Effector memory CD8-positive, alpha-beta T cell (primary cell): ENCODE results near the gene ZDHHC18.
A peak's percentile ranks its signal among the peaks of the same experiment; 100 is the strongest.

Source experiments
- ATAC-seq: fragments of 150-1000 bp; cut with Tn5 transposase; replicated peaks from 2 replicates; pipeline ENCODE4 v1.10.0; 2021; ENCODE audit warnings: mild to moderate bottlenecking, moderate library complexity
- DNase-seq, 3 experiments: peaks; one replicate each; pipeline ENCODE4 v3.0.0; 2021
- H3K27ac Mint-ChIP-seq, 2 donors: one replicate each; pipeline ENCODE4 v1.8.0; 2022; ENCODE audit warnings: mild to moderate bottlenecking in 2 of 2, mixed read lengths in 2 of 2, moderate library complexity in 2 of 2
- H3K27me3 Mint-ChIP-seq, 2 donors: one replicate each; pipeline ENCODE4 v1.8.0; 2022; ENCODE audit warnings: mixed read lengths in 2 of 2
- H3K36me3 Mint-ChIP-seq: one replicate; pipeline ENCODE4 v1.8.0; 2022; ENCODE audit warnings: mild to moderate bottlenecking, moderate library complexity, mixed read lengths; ENCODE audit not compliant: insufficient read depth
- H3K4me1 Mint-ChIP-seq, 2 donors: one replicate each; pipeline ENCODE4 v1.8.0; 2022; ENCODE audit warnings: low read depth in 2 of 2, mixed read lengths in 2 of 2
- H3K4me3 Mint-ChIP-seq, 2 donors: one replicate each; pipeline ENCODE4 v1.8.0; 2022; ENCODE audit warnings: mild to moderate bottlenecking in 2 of 2, mixed read lengths in 2 of 2, moderate library complexity in 2 of 2
- H3K9me3 Mint-ChIP-seq, 2 donors: one replicate each; pipeline ENCODE4 v1.8.0; 2022; ENCODE audit warnings: mixed read lengths in 2 of 2

Gene ZDHHC18

GRCh38 chr1:26890467-26890796 is 63.9 kb downstream of the ZDHHC18 start:
- peak overlapping the region; percentile 96 to 98 for H3K27ac Mint-ChIP-seq
- no peaks in the 10 kb centered on the region for H3K27me3 Mint-ChIP-seq
- no peaks in the 10 kb centered on the region for H3K9me3 Mint-ChIP-seq
- DNase-seq, result no peak
- peak; percentile 47 for ATAC-seq
- H3K4me3 Mint-ChIP-seq, result peak overlapping the region; percentile 93 to 98
- peaks cover 23 to 27% of the 10 kb centered on the region in 2 donors for H3K4me1 Mint-ChIP-seq
- peaks cover 83% of the 10 kb centered on the region for H3K36me3 Mint-ChIP-seq

- no peak for DNase-seq
- no peak for ATAC-seq
- Mint-ChIP-seq H3K4me3 (no peak overlapping the region), H3K4me1 (peaks cover 20 to 21% of the 10 kb centered on the region in 2 donors), H3K9me3 (no peaks in the 10 kb centered on the region), H3K36me3 (peaks cover 85% of the 10 kb centered on the region), H3K27me3 (no peaks in the 10 kb centered on the region), H3K27ac (peak overlapping the region in 1 of 2 donors; percentile 39)
Measured at GRCh38 chr1:26894263-26894662, 67.8 kb downstream of the ZDHHC18 start.

DNA sequence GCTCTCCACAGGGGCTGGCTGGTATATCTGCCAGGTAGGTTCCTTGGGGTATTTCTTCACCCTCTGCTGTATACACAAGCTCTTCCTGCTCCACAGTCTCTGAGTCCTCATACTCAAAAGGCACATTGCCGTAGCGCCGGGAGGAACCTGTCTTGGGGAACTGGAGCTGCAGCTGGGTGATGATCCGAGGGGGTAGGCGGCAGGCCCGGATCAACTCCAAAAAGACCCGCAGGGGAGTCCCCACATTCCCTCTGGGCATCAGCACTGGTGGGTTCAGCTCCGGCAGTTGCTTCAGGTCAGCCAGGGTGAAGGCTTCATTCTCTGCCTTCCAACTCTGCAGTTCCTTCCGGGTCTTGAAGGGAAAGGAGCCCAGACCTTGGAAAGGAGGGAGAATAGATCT is 70.9 kb downstream of the ZDHHC18 start:
- peaks cover 86% of the 10 kb centered on the region for H3K36me3 Mint-ChIP-seq
- peaks cover 21 to 32% of the 10 kb centered on the region in 2 donors for H3K4me1 Mint-ChIP-seq
- H3K4me3 Mint-ChIP-seq, result no peak overlapping the region
- no peak overlapping the region for H3K27ac Mint-ChIP-seq
- H3K9me3 Mint-ChIP-seq, result no peaks in the 10 kb centered on the region
- no peak for ATAC-seq
- no peak for DNase-seq
- H3K27me3 Mint-ChIP-seq, result no peaks in the 10 kb centered on the region

DNA sequence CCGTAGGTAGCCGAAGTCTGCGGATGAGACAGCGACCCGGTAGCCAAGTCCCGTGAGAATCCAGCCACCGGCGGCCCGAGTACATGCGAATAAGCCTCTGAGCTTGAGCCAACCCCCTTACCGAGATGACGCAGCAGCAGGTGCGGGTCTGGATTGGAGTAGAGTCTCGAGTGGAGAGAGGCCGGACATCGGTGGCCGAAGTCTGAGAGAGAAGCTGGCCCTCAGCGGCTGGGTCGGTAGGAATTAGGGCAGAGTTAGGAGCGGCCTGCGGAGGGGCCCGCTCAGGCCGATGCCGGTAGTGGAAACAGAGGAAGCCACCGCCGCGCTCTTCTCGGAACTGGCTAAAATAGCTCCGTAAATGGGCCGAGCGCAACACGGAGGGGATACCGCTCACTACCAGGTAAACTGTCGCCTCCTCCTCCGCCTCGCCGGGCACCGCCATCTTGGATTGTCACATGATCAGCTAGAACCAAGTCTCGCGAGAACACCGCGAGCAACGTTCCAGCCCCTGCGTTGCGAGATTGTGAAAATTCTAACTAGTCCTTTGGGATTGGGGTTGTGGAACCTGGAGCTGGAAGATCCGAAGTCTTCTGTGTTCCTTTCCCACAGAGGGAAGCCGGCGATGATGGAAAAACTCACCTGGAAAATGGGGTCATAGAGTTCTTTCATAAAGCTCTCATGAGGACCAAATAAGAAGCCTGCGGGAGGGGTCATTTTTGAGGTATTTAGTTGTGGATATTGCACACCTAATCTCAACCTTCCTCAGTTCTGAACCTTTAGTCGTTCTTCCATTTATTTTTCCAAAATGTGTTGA is 73.7 kb downstream of the ZDHHC18 start, which contains the start of gene GPATCH3:
GPATCH3 (minus strand) TSS at position 467 of the 814 bp plus-strand sequence; CDS start at position 442, 25 bp downstream.
- Mint-ChIP-seq H3K27me3 (no peaks in the 10 kb centered on the region), H3K4me1 (peaks cover 21 to 27% of the 10 kb centered on the region in 2 donors), H3K4me3 (peak within 1 kb of the TSS; percentile 94), H3K9me3 (no peaks in the 10 kb centered on the region), H3K27ac (peak within 1 kb of the TSS; percentile 98 to 99), H3K36me3 (peaks cover 59% of the 10 kb centered on the region)
- peak; percentile 83 to 85 (median 84) for DNase-seq
- peak; percentile 94 for ATAC-seq

DNA sequence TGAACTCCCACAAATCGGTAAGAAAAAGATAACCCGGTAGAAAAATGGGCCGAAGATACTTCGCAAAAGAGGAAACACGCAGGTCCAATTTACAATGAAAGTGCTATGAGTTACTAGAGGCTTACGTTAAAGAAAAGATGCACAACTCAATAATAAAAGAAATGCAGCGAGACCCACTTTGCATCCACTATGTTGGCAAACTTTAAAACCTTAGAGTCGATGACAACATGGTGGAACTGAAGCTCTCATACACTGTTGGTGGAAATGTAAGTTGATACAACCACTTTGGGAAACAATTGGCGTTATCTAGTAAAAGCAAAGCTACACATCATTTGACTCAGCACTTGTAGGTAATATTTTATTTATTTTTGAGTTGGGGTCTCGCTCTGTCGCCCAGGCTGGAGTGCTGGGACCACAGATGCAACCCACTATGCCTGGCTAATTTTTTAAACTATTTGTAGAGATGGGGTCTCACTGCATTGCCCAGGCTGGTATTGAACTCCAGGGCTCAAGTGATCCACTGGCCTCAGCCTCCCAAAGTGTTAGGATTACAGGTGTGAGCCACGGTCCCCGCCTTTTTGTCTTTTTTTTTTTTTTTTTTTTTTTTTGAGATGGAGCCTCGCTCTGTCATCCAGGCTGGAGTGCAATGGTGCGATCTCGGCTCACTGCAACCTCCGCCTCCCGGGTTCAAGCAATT is 74.5 kb downstream of the ZDHHC18 start:
- ATAC-seq (no peak), DNase-seq (no peak)
- Mint-ChIP-seq H3K36me3 (peaks cover 51% of the 10 kb centered on the region), H3K4me3 (peak overlapping the region; percentile 94), H3K4me1 (peaks cover 21 to 27% of the 10 kb centered on the region in 2 donors), H3K27me3 (no peaks in the 10 kb centered on the region), H3K9me3 (no peaks in the 10 kb centered on the region), H3K27ac (peak overlapping the region; percentile 98 to 99)
